HCT116 (cell line): ENCODE results near the gene CCDC127. TPM values are rescaled to one million over a fixed set of nuclear protein-coding genes. Genes with fewer than 3 reads are reported as not detected.
"Not testable (repeated sequence)": the region's sequence is repeated elsewhere in the genome, so short reads cannot be mapped to it uniquely, and the experiment has no call there.

Experiments used
- ATAC-seq: fragments of 200-7000 bp; cut with Tn5 transposase; 2 replicates; pipeline ENCODE4 v1.9.1; 2020; ENCODE audit warnings: mild to moderate bottlenecking, moderate library complexity
- BruUV-seq: library from RNA; stranded (reverse); fragments of 400-500 nt; replicated peaks from 2 replicates; lab custom pipeline; 2021; lab: Mats Ljungman, UMichigan
- CTCF ChIA-PET: fragments of 300-600 bp; sonication (Branson Sonifier 250); formaldehyde crosslinking; loops from one replicate; lab custom pipeline; 2021; ENCODE audit warnings: antibody characterized with exemption; lab: Charles Lee
- POLR2A ChIA-PET: fragments of 300-600, 350-600 bp; sonication (Branson Sonifier 250); formaldehyde crosslinking; loops from one replicate; lab custom pipeline; 2021; ENCODE audit warnings: antibody characterized with exemption; lab: Charles Lee
- RAD21 ChIA-PET, 2 experiments: fragments of 300-600 bp; sonication (Branson Sonifier 250); formaldehyde crosslinking; loops; one replicate each; lab custom pipeline; 2023; ENCODE audit warnings: low total read pairs in 2 of 2; ENCODE audit not compliant: uncharacterized antibody in 2 of 2, unreplicated experiment in 2 of 2, low non-redundant PET in 1 of 2; lab: Charles Lee
- DNase-seq: peaks from one replicate; pipeline ENCODE4 v3.0.0-alpha.2; 2010; ENCODE audit warnings: low read depth, low spot score
- H2AFZ ChIP-seq: fragments of 200-600 bp; shearing (Covaris generic), sonication (generic); 2 replicates; pipeline ENCODE4 v1.6.1; 2017; ENCODE audit warnings: low read depth, mixed run types, mixed read lengths, antibody characterized with exemption, low read length; ENCODE audit not compliant: poor library complexity, severe bottlenecking
- H3K27ac ChIP-seq: 2 replicates; pipeline ENCODE4 v1.5.1; 2012; ENCODE audit warnings: low read depth, low read length
- H3K27me3 ChIP-seq: fragments of 200-600 bp; sonication (generic); 2 replicates; pipeline ENCODE4 v1.6.1; 2016; ENCODE audit warnings: mixed run types, low read length, mixed read lengths; ENCODE audit not compliant: insufficient read depth
- H3K36me3 ChIP-seq, 2 experiments: fragments of 200-500 bp in 1 of 2; fragments of 200-600 bp in 1 of 2; sonication (Bioruptor generic) in 1 of 2; sonication (generic) in 1 of 2; 2 replicates each; pipeline versions ENCODE4 v1.5.1 to v1.6.1; 2014 to 2016; ENCODE audit warnings: low read length in 2 of 2, inconsistent platforms in 1 of 2, mixed read lengths in 1 of 2, mixed run types in 1 of 2; ENCODE audit not compliant: insufficient read depth in 2 of 2, control insufficient read depth in 1 of 2
- H3K4me1 ChIP-seq, 2 experiments: fragments of 200-600 bp in 1 of 2; sonication (generic) in 1 of 2; 2 replicates each; pipeline versions ENCODE4 v1.5.1 to v1.6.1; 2012 to 2017; ENCODE audit warnings: low read length in 2 of 2, inconsistent platforms in 1 of 2, mild to moderate bottlenecking in 1 of 2, mixed read lengths in 1 of 2, mixed run types in 1 of 2, moderate library complexity in 1 of 2; ENCODE audit not compliant: insufficient read depth in 2 of 2, control insufficient read depth in 1 of 2
- H3K4me2 ChIP-seq: fragments of 200-600 bp; sonication (generic); 2 replicates; pipeline ENCODE4 v1.6.1; 2017; ENCODE audit warnings: mixed run types, low read length, mixed read lengths
- H3K4me3 ChIP-seq, 2 experiments: fragments of 200-600 bp in 1 of 2; sonication (generic) in 1 of 2; replicated peaks in 1 of 2; 2 replicates each; pipeline ENCODE4 v1.5.1; 2011 to 2016; ENCODE audit warnings: low read length in 2 of 2, control low read depth in 1 of 2, low read depth in 1 of 2, mild to moderate bottlenecking in 1 of 2, mixed read lengths in 1 of 2, mixed run types in 1 of 2
- H3K79me2 ChIP-seq: fragments of 200-600 bp; sonication (generic); 2 replicates; pipeline ENCODE4 v1.6.1; 2017; ENCODE audit warnings: mild to moderate bottlenecking, mixed run types, low read length, moderate library complexity, mixed read lengths; ENCODE audit not compliant: insufficient read depth
- H3K9ac ChIP-seq: fragments of 200-600 bp; sonication (generic); 2 replicates; pipeline ENCODE4 v1.6.1; 2016; ENCODE audit warnings: low read length, mixed read lengths
- H3K9me2 ChIP-seq: fragments of 200-600 bp; sonication (generic), shearing (Covaris generic); 2 replicates; pipeline ENCODE4 v1.6.1; 2017; ENCODE audit warnings: mixed run types, mild to moderate bottlenecking, moderate library complexity; ENCODE audit not compliant: insufficient read depth
- H3K9me3 ChIP-seq, 2 experiments: fragments of 200-500 bp in 1 of 2; fragments of 200-600 bp in 1 of 2; sonication (Bioruptor generic) in 1 of 2; sonication (generic) in 1 of 2; 2 replicates each; pipeline ENCODE4 v1.6.1; 2014 to 2017; ENCODE audit warnings: low read length in 2 of 2, mixed read lengths in 2 of 2, inconsistent platforms in 1 of 2, low read depth in 1 of 2, mild to moderate bottlenecking in 1 of 2, mixed run types in 1 of 2, moderate library complexity in 1 of 2; ENCODE audit not compliant: control insufficient read depth in 1 of 2, insufficient read depth in 1 of 2
- H4K20me1 ChIP-seq: fragments of 200-600 bp; sonication (generic), shearing (Covaris generic); 2 replicates; pipeline ENCODE4 v1.6.1; 2017; ENCODE audit warnings: mixed run types, mild to moderate bottlenecking, moderate library complexity; ENCODE audit not compliant: insufficient read depth
- CEBPB ChIP-seq: IDR thresholded peaks from 2 replicates; pipeline ENCODE4 v1.6.1; 2012; ENCODE audit warnings: low read depth
- EGR1 ChIP-seq: IDR thresholded peaks from 2 replicates; pipeline ENCODE4 v1.6.1; 2012; ENCODE audit warnings: low read depth
- ELF1 ChIP-seq: IDR thresholded peaks from 2 replicates; pipeline ENCODE4 v1.6.1; 2012; ENCODE audit warnings: low read depth, borderline replicate concordance
- EZH2phosphoT487 ChIP-seq: fragments of 200-600 bp; IDR thresholded peaks from 2 replicates; pipeline ENCODE4 v1.6.1; 2018; ENCODE audit warnings: antibody characterized with exemption, borderline replicate concordance
- JUND ChIP-seq: IDR thresholded peaks from 2 replicates; pipeline ENCODE4 v1.6.1; 2012
- POLR2A ChIP-seq: IDR thresholded peaks from 2 replicates; pipeline ENCODE4 v1.7.0; 2011; ENCODE audit warnings: borderline replicate concordance; ENCODE audit not compliant: insufficient read depth, insufficient read length; ENCODE audit errors: extremely low read depth
- POLR2AphosphoS5 ChIP-seq: IDR thresholded peaks from 2 replicates; pipeline ENCODE4 v1.6.1; 2011; ENCODE audit warnings: mild to moderate bottlenecking, low read depth, low read length, moderate library complexity
- RAD21 ChIP-seq: IDR thresholded peaks from 2 replicates; pipeline ENCODE4 v1.6.1; 2012; ENCODE audit warnings: low read depth, mild to moderate bottlenecking
- REST ChIP-seq: IDR thresholded peaks from 2 replicates; pipeline ENCODE4 v1.6.1; 2012; ENCODE audit warnings: low read depth
- SP1 ChIP-seq: IDR thresholded peaks from 2 replicates; pipeline ENCODE4 v1.6.1; 2012; ENCODE audit warnings: low read depth
- SRF ChIP-seq: IDR thresholded peaks from 2 replicates; pipeline ENCODE4 v1.6.1; 2012; ENCODE audit warnings: low read depth
- intact Hi-C: fragments of 100-400 bp; cut with micrococcal nuclease; formaldehyde crosslinking; loops from 2 replicates; pipeline ENCODE4 v1.10.0; 2022
- total RNA-seq: library from RNA; stranded (reverse); gene quantifications from one replicate; pipeline ENCODE4 v1.2.1, GENCODE V29; 2021; ENCODE audit not compliant: unreplicated experiment

Gene CCDC127
- total RNA-seq, 1 experiment from 2014 or later = 5.1 TPM

- no peaks in the 10 kb centered on the region for H3K79me2 ChIP-seq
- CTCF ChIA-PET = no interaction called here
- intact Hi-C loops = no loop called here
- ATAC-seq (no peak), DNase-seq (no peak)
- BruUV-seq = no TSS peak
- RAD21 ChIA-PET = no interaction called here
- no peaks in the 10 kb centered on the region for H4K20me1 ChIP-seq
- H3K4me2 ChIP-seq = no peak overlapping the region
- H3K27ac ChIP-seq = no peak overlapping the region
- no peak overlapping the region for H2AFZ ChIP-seq
- H3K4me3 ChIP-seq = no peak overlapping the region
- no peaks in the 10 kb centered on the region for H3K9me3 ChIP-seq
- peaks cover 0 to 6% of the 10 kb centered on the region in 2 experiments; a peak in 2 of 4 replicates for H3K4me1 ChIP-seq
- POLR2A ChIA-PET = no interaction called here
- no peak overlapping the region for H3K9ac ChIP-seq
- TF ChIP-seq JUND (no peak), EGR1 (no peak), POLR2AphosphoS5 (no peak), EZH2phosphoT487 (no peak), CEBPB (no peak), ELF1 (no peak), SRF (no peak), RAD21 (no peak), SP1 (no peak), REST (no peak), POLR2A (no peak)
- H3K36me3 ChIP-seq = no peaks in the 10 kb centered on the region
- no peaks in the 10 kb centered on the region for H3K27me3 ChIP-seq
- no peaks in the 10 kb centered on the region for H3K9me2 ChIP-seq
Measured at GRCh38 chr5:166441-167372, 51.2 kb downstream of the CCDC127 start.

GRCh38 chr5:164783-165182 lies 53.2 kb downstream of the CCDC127 start:
- DNase-seq, intact Hi-C loops, H3K9me2 ChIP-seq, H2AFZ ChIP-seq, RAD21 ChIA-PET, H3K9ac ChIP-seq, POLR2A ChIA-PET, H3K9me3 ChIP-seq, CTCF ChIA-PET, H4K20me1 ChIP-seq, H3K27me3 ChIP-seq, H3K79me2 ChIP-seq, H3K4me3 ChIP-seq, BruUV-seq, ATAC-seq, H3K27ac ChIP-seq, H3K36me3 ChIP-seq, H3K4me2 ChIP-seq, H3K4me1 ChIP-seq: not testable (repeated sequence)
